Kidney epithelial cell (primary cell): ENCODE results near the gene RNF39. TPM values are rescaled to one million over a fixed set of nuclear protein-coding genes. Genes with fewer than 3 reads are reported as not detected.

Experiments
- DNase-seq: peaks from one replicate; pipeline ENCODE4 v3.0.0-alpha.2; 2010; ENCODE audit warnings: low read depth
- H3K27me3 ChIP-seq: 2 replicates; pipeline ENCODE4 v1.6.0; 2011; ENCODE audit warnings: low read length; ENCODE audit not compliant: control insufficient read depth, insufficient read depth
- H3K36me3 ChIP-seq: 2 replicates; pipeline ENCODE4 v1.5.1; 2011; ENCODE audit warnings: low read length; ENCODE audit not compliant: control insufficient read depth, insufficient read depth
- H3K4me3 ChIP-seq: 2 replicates; pipeline ENCODE4 v1.5.1; 2011; ENCODE audit warnings: low read depth, mild to moderate bottlenecking, control low read depth, low read length
- total RNA-seq: library from RNA; depleted of rRNA; stranded (reverse); fragments of >200 nt; gene quantifications from 2 replicates; pipeline ENCODE4 v1.2.3, GENCODE V29; 2015
- TF ChIP-seq, protein P1 (sequence below): IDR thresholded peaks from 2 replicates; pipeline ENCODE4 v1.5.1; 2011; ENCODE audit warnings: mild to moderate bottlenecking, moderate library complexity, low read length, control low read depth, inconsistent platforms; ENCODE audit not compliant: insufficient read depth, poor library complexity, severe bottlenecking

Gene RNF39
- total RNA-seq, 1 donor from 2014 or later, result 0.04 TPM

DNA sequence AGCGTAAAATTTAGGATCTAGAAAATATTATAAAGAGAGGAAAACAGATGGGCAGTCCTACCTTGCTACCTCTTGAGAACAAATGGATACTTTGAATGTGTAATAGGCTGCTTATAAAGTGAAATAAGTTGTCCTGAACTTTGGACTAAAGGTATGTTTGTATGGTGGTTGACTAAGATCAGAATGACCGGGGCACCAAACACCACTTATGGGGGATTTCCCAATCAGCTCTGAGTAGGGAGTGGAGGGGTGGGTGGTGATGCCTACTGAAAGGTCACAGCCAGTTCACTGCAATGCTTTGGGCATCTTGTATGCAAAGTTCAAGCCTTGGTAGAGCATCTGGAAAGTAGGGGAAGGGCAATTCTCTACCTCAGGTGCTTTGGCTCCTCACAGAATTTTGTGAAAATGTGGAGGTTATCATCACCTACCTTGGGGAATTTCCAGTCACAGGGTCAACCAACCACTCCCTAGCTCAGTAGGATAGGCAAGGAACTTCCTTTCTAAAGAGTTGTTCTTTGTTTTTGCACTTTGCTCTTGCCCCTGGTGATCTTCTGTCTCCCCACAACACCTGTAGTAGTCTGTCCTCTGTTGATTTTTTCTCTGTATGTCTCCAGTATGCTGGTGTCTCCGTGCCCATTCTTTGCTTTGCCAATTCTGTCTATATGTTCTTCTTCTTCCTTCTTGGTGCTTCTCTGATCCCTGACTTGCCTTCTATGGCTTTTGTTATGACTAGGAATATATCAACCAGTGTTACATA is 37.6 kb upstream of the RNF39 start, which contains the start of gene TRIM31:
TSS of gene TRIM31 (minus strand) at position 88 of the 757 bp plus-strand sequence. CDS start 285 bp downstream, outside the sequence.
- DNase-seq, result no peak
- TF ChIP-seq, protein P1, sequence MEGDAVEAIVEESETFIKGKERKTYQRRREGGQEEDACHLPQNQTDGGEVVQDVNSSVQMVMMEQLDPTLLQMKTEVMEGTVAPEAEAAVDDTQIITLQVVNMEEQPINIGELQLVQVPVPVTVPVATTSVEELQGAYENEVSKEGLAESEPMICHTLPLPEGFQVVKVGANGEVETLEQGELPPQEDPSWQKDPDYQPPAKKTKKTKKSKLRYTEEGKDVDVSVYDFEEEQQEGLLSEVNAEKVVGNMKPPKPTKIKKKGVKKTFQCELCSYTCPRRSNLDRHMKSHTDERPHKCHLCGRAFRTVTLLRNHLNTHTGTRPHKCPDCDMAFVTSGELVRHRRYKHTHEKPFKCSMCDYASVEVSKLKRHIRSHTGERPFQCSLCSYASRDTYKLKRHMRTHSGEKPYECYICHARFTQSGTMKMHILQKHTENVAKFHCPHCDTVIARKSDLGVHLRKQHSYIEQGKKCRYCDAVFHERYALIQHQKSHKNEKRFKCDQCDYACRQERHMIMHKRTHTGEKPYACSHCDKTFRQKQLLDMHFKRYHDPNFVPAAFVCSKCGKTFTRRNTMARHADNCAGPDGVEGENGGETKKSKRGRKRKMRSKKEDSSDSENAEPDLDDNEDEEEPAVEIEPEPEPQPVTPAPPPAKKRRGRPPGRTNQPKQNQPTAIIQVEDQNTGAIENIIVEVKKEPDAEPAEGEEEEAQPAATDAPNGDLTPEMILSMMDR, result no peak
- Histone ChIP-seq H3K27me3 (peaks cover 22% of the 10 kb centered on the region), H3K36me3 (no peaks in the 10 kb centered on the region), H3K4me3 (no peak within 1 kb of the TSS)

DNA sequence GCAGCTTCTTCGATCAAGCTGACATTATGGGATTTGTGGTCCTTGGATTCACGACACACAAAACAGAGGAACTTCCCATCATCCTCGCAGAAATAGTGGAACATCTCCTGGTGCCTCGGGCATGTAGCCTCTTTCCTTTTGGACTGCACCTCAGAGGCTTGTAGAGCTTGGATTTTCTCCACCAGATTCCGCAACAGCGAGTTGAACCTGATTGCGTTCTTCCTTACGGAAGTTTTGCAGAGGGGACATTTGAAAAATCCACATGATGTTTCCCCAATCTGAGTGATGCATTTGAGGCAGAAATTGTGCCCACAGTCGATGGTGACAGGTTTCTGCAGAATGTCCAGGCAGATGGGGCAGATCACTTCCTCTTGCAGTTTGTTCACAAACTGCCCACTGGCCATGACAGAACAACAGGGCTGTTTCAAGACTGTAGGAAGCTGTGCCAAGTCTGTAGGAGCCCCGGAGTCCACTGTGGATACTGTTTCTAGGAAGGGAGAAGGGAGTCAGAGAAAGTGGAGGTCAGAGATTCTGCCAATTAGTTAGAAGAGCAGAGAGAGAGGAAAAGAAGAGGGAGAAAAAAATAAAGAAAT is 36.9 kb upstream of the RNF39 start:
- Histone ChIP-seq H3K36me3 (no peaks in the 10 kb centered on the region), H3K4me3 (no peak overlapping the region), H3K27me3 (peaks cover 22% of the 10 kb centered on the region)
- TF ChIP-seq, protein P1, result no peak
- DNase-seq, result no peak

DNA sequence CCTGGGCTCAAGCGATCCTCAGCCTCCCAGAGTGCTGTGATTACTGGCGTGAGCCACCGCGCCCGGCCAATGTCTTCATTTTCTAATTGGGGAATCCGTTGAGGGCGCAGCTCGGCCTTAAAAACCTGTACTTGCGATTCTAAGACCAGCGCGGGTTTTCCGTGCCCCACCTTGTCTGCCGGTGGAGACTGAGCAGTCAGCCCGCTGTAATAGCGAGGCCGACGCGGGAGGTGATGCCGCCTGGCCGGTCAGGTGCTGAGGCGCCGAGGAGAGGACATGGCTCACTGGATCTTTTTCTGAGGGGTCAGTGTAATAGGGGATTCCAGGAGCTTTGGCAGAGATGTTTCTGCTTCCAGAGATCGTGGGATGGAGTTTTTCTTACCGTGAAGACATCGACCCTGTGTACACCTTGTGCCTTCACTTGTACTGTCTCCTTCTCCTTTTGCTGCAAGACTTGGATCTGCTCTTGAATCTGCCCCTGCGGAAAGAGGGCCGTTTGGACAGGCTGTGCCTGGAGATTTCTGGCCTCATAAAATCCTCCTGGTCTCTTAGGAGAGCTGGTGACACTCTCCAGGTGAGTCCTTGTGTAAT is 35.8 kb upstream of the RNF39 start:
- TF ChIP-seq, protein P1, result no peak
- DNase-seq, result no peak
- peaks cover 22% of the 10 kb centered on the region for H3K27me3 ChIP-seq
- H3K36me3 ChIP-seq, result no peaks in the 10 kb centered on the region
- H3K4me3 ChIP-seq, result no peak overlapping the region

GRCh38 chr6:30104661-30105060 is 29.1 kb upstream of the RNF39 start:
- peaks cover 43% of the 10 kb centered on the region for H3K27me3 ChIP-seq

DNA sequence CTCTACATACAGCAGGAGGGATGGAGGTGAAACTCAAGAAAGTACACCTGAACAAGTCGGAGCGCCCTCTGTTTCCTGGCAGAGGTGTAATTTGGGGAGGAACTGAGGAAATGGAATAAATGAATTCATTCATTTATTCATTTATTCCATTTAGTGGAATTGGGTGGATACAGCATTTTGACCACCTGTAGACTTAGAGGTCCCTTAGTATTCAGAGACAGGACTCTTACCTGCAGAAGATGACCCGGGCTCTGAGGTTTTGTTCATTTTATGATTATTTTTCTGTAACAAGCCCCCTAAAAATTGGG is 28.3 kb upstream of the RNF39 start:
- TF ChIP-seq, protein P1, result no peak
- H3K27me3 ChIP-seq, result peaks cover 47% of the 10 kb centered on the region
- no peak for DNase-seq
- H3K36me3 ChIP-seq, result no peaks in the 10 kb centered on the region
- H3K4me3 ChIP-seq, result no peak overlapping the region

More at GRCh38 chr6:30104661-30105060, 29.1 kb upstream of the RNF39 start:
- TF ChIP-seq, protein P1, result no peak
- Histone ChIP-seq H3K4me3 (no peak overlapping the region), H3K36me3 (no peaks in the 10 kb centered on the region)
- no peak for DNase-seq
